Non-pigmented ciliary epithelial cell (primary cell): ENCODE data around the gene LRRK2.
"Not testable (repeated sequence)": the region's sequence is repeated elsewhere in the genome, so short reads cannot be mapped to it uniquely, and the experiment has no call there.

Source experiments
- DNase-seq: peaks from one replicate; pipeline ENCODE4 v3.0.0-alpha.2; 2010; ENCODE audit warnings: low read depth

The LRRK2 gene

DNA sequence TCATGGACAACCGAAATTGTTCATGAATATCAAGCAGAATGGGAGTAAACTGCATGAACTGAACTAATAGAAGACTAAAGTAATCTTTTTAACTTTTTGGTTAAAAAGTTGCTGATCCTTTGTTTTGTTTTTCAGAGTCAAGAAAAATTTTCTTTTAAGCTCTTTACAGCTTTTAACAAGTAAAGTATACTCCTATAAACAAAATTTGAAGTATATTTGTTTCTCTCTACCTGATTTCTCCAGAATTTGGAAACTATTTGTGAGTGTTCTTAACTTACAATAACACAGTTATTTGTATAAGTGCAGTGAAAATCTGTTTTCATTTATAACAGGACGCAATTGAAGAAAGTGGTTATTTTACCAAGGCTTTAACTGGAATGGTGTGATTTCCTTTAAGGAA is 12.2 kb upstream of the LRRK2 start:
- no peak for DNase-seq

DNA sequence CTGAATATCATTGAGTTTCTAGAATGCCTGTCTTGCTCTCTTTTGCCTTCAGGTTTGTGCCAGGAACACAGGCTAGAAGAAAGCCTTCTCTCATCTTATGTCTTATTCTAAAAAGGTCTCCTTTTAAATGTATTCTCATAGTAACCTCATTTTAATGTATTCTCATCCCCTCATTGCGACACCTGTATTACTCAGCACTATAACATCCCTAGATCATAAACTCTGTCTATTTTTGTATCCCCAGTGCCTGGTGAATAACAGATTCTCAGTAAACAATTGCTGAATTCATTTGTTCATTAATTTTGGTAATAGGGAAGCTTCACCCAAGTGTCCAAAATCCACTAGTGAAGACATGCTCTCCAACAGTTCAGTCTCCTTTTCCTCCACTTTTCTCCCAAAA is 8.8 kb upstream of the LRRK2 start:
- DNase-seq: no peak

DNA sequence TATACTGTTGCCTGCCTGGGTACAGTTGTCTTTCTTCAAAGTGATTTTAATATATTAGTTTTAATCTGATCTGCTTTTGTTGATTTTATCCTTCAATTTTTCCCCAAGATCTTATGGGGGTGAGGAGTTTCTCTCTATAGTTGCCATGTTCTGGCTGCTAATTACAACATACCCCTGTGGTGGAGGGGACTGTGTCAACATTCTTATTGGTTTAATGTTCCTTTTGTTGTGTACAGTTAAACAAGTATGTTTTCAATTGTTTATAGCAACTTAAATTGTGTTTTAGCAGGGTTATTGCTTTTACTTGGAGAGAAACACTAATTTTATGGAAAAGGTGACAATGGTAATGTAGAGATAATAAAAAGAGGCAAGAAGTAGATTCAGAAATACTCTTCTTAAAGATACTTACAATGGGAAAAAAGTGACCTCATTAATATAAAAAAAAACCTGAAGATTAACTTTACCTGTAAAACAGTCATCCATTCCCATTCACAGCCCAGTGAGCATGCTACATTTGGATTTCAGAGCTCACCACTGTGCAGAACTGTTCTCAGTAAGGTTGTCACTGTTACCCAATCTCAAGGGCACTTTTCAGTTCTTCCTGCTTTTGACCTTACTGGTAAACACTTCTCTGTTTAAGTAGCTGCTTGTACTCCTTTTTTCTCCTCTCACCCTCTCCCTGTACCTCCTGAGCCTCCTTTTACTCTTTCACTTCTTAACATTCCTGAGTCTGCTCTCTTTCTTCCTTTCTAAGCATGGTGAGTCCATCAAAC is 8.1 kb upstream of the LRRK2 start:
- no peak for DNase-seq

DNA sequence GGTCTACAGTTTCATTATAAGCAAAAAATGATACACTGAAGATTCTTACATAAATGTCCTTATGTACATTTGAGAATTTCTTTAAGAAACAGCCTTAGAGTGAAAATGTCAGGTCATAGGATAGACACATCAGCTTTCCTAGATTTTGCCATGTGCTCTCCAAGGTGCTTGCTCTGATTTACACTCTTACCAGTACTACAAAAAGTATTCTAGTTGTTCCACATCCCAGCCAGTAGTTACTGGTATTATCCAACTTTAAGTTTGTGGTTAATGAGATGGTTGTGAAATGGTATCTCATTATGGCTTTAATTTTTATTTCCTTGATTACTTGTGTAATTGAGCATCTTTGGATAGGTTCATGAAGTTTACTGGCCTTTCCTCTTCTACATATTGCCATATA is 5.0 kb upstream of the LRRK2 start:
- no peak for DNase-seq

DNA sequence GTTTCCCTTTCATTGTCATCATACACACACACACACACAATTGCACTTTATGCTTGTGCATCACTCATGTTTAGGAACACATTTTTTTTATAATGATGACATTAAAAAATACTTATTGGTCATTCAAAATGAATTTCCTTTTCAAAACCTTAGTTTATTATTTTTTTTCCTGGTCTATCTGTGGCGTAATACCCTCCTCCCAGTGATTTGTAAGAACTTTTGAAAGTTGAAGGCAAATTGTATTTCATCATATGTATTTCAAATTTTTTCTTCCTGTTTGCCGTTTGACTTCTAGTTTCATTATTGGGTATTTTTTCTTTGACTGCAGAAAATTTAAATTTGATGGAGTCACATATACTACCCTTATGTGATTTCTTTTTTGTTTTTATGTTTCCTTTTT is 2.5 kb upstream of the LRRK2 start:
- no peak for DNase-seq

DNA sequence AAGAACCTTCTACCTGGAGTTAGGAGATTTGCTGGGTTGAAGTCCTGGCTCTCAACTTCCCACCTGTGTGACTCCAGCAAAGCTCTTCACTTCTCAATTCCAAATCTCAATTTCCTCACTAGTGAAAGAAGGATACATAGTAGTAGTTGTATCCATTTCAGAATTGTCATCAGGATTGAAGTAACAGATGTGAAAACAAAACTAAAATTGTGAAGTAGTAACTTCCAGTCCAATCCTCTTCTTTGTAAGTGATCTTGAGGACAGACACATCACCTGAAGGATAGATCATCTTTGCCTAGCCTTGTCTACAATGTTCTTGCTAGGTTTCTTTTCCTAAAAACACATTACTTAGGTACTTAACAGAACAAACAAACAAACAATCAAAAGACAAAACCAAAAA is 1.2 kb upstream of the LRRK2 start:
- no peak for DNase-seq

DNA sequence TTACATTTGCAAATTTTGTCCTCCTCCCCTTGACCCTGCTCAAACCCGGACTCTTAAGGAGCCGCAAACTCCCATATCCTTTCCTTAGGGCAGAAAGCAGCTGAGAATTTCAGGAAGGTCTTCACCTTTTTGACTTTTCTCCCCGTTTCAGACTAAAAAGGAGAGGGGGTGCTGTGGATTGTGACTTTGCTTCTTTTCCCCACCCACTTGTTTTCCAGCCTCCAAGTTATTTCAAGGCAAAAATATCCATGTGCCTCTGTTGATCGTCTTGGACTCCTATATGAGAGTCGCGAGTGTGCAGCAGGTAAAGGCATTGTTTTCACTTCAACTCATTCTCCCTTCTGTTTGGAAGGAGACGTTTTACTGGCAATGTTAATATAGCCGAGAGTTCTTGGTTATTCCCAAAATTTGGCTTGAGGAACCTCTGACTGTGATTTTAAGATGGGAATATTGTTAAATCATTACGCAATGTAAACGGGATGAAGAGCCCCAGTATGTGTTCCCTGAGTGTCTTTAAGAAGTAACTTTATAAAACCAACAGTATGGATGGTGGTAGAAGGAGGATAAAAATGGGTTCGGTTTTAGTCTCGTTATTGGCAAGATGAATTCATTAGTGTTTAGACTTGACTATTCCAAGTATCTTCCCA is 663 bp downstream of the LRRK2 start:
- no peak for DNase-seq

DNA sequence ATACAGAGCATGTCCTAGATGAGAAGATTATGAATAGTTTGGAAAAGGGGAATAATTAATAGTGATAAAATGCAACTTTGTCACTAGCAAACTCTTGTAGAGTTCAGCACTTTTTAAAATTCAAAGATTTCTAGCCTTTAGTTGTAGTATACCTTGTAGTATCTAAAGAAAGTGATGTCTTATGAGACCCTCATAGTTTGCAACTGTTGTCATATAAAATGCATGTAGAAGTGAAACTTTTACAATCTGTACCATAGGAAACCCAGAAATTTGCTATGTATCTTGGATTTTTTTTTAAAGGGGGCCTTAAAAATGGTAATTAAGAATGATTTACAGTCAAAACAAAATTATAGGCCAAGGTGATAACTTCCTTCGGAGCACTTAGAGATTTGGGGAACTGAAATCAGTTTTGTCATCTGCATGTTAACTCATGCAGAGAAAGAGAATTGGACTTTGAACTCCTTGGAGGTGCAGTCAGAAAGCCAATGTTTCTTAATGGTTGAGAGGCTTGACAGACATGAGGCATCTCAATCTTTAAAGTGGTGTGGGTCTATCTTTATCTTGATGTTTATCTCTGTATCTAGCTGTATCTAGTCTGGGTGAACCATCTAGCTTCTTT is 1.3 kb downstream of the LRRK2 start:
- no peak for DNase-seq

DNA sequence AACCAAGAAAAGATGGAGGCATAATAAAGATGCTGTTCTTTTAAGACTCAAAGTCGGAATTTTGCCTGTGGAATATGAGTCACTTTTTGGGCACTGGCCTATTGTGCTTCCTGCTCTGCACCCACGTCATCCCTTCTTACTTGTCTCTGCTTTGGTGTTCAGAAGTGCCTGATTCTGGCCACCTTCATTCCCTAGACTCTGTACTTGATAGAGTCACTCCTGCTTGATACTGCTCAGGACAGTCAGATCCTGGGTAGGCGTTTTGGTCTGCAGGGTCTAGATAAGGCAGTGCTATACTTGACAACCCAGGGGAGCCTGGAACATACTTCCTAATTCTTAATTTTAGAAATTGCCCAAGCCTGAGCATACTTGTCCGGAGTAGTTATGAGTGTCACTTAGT is 1.9 kb downstream of the LRRK2 start:
- DNase-seq: peak; percentile 55

DNA sequence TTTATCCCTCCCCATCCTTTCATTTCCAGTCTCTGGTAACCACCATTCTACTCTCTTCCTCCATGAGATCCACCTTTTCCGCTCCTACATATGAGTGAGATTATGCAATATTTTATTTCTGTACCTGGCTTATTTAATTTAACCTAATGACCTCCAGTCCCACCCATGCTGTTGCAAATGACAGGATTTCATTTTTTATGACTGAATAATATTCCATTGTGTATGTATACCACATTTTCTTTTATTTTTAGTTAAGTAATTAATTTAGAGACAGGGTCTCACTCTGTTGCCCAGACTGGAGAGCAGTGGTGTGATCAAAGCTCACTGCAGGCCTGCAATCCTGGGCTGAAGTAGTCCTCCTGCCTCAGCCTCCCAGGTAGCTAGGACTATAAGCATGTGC is 2.6 kb downstream of the LRRK2 start:
- DNase-seq: no peak

DNA sequence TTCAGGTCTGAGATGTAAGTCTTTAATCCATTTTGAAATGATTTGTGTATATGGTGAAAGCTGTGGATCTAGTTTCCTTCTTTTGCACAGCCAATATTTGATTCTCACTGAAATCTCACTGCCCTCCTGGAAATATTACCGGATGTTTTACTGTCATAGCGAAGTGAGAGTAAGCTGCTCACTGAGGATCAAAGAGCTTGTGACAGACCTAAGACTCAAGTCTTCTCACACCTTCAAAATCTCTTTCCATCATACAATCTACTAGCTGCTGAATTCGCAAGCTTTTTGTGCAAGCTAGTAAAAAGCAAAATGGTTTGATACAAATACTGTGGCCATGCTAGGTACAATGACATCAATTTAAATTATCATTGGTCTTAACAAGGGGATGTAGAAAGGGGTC is 3.9 kb downstream of the LRRK2 start:
- no peak for DNase-seq

DNA sequence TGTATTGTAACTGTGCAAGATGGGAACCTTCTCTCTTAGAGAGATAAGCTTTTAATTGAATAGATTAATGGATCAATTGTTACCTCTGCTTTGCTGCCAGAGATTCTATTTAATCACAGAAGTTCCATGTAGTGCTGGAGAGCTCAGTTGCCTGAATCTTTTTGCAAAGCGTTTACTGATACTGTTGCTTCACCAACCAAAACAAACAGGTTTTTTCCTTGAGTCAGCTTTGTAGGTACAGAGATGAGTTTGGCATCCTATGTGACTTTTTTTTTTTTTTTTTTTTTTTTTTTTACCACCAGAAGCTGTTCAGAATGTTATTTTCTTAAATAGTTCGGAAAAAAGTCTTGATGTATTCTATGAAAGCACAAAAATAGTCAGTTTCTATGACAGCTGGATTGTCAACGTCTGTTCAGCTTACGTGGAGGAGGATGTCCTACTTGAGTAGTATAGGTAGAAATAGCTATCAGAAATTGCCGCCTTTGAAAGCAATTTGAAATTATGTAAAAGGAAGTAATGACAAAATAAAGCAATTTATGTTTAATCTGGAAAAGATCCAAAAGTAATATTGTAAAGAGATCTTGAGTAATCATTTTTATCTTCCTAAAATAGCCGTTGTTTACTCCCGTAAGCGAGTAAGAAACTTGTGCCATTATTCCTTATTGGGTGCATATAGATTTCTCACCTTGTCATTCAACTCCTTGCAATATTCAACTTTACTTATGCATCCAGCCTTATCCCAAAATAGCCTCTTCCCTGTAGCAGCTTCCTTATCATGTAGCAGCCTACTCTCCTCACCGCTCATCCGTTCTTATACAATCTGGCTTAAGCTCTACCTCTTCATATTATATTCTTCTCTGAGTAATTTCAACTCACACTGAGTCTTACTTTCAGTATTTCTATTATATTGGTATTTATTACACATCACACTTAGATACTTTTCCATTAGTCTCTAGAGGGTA is 5.2 kb downstream of the LRRK2 start:
- no peak for DNase-seq

DNA sequence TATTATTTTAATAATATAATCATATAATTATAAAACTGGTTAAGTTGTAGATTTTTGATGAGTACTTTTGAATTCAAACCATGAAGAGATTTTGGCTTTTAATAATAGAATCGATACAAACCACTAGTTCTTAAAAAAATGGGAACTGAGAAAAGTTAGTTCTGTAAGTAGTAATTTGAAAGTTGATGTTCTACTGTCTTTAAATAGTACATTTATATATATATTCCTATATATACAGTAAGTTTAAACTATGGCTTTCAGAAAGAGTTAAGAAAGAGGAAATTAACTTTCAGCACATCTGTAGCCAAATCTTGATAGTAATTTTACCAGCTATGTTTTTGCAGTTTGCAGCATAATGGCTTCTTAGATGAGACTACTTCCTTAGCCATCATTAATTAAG is 7.8 kb downstream of the LRRK2 start:
- no peak for DNase-seq

DNA sequence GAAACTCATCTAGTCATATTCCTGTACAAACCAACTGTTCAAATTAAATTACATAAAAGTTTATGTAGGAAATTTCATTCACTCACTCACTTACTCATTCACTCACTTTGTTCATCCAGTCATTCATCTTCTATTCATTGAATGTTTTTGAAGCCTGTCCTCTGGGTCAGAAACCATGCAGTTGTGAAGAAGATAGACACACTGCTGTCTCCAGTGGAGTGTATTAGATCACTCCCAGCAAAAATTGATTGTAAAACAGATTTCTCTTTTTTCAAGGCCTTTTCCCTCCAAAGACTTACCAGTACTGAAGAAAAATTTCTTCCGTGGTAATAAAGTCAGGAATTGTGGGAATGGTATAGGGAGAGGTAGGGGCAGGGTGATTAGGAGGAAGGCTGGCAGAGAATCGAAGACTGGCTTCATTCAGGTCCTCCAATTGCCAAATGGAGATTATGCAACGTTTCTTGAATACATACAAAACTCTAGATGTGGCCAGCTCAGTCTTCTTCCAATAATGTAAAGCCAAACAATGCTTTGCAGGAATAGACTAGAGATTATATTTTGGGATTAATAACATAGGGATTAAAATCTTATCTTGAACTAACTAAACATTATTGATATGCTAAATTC is 9.1 kb downstream of the LRRK2 start:
- no peak for DNase-seq

DNA sequence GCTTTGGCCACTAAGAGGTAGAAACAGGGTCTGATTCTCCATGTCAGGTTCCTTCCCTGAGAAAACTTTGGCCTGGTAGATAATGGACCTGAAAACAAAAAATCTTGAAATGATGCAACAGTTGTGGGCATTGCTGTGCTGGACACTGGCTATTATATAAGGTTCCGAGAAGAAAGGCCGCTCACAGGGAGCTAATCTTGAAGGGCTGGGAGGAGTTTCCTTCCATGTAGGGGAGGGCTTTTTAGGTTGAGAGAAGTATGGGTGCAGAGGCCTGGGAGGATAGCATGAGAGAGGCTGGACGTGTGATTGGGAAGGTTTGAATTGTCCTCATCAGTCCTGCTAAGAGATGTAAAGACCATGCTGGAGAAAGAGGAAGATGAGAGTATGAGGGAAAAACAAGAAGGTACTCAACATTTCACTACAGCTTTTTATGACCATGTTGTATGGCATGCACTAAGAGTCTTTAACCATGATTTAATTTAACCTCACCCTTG is 11.6 kb downstream of the LRRK2 start:
- DNase-seq: no peak

DNA sequence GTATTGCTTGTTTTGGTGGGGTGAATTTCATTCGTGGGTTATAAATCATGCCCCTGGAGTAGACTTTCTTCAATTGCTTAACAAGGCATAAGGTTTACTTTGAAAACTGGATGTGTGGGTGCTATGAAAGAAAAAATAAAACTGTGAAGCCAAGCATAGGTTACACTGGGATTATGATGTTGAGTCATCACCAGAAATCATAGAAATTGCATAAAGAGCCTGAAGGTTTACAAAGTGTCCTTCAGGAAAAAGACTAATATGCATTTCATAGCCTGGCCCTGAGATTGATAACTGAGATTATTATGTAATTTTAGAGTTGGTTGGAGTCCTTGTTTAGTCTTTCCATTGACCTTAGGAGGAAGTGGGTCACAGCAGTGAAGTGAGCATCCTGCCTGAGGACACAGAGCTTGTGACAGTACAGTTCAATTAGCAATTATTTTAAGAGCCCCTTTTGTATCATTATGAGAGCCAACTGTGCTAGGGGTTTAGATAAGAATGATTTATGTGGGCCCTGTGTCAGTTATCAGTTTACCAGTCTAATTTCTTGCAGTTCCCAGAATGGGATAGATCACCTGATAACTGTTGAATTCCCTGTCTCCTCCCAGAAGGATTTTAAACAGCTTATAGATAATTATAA is 13.6 kb downstream of the LRRK2 start:
- no peak for DNase-seq

DNA sequence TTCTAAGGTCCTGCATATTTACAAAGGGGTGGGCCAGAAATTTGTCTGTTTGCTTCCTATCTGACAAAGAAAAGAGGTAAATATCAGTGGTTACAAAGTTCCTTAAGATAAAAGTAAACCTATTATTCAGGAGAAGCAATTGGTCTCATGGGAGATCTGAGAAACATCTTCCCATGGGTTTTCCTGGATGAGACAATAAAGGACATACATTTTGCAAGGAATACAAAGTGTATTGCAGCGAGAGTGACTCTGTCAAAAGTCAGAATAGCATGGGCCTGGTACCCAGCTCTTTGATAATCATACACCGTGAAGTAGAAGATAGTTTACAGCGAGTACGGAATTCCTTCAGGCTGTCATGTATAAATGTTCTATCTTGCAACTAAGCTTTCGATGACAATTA is 14.2 kb downstream of the LRRK2 start:
- DNase-seq: no peak

DNA sequence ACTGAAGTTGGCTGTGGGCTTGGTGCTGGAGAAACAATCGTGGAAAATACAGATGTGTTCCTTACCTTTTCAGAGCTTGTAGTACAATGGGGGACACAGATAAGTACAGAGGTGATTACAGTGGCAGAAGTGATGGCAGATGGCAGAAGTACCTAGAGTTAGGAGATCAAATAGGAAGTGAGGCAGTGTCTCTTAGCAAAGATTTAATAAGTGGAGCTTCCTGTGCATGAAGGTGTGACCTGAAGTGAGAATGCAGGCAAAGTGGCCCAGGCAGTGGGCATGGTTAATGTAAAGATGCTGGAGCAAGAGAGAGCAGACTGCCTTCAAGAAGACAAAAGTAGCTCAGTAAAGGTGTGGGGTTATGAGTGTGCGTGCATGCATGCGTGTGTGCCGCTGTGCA is 16.0 kb downstream of the LRRK2 start:
- no peak for DNase-seq

DNA sequence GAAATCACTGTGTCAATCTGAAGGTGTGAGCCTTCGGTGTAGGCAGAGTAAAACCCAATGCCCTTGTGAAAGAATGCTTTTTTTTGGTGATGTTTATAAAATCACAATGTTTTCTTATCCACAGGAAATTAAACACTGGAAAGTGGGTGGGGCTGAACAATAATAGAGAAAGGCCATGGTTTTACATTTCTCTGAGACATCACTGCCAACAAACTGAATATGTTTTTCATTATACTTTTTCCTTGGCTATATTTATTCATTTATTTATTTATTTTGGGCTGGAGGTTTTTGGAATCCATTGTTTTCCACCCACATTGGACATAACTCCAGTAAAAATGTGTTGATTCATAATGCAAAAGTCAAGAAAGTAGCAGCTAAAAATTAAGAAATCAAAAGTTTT is 16.9 kb downstream of the LRRK2 start:
- DNase-seq: no peak

DNA sequence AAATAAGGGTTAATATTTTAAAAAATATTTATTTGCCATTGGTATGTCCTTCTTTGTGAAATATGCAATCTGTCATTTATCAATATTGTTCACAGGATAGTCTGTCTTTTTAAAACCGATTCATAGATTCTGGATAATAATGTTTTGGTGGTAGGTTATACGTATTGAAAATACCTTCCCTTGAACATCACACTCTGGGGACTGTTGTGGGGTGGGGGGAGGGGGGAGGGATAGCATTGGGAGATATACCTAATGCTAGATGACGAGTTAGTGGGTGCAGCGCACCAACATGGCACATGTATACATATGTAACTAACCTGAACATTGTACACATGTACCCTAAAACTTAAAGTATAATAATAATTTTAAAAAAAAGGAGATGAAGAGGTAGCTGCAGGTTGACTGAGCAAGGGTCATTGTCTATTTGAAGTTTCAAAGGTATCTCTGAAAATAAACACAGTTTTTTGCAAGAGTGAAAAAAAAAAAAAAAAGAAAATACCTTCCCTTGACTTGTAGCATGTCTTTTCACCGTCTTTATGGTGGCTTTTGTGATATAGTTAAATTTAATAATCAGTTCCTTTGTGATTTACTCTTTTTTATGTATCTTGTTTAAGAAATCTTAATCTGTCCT is 19.8 kb downstream of the LRRK2 start:
- DNase-seq: not testable (repeated sequence)

DNA sequence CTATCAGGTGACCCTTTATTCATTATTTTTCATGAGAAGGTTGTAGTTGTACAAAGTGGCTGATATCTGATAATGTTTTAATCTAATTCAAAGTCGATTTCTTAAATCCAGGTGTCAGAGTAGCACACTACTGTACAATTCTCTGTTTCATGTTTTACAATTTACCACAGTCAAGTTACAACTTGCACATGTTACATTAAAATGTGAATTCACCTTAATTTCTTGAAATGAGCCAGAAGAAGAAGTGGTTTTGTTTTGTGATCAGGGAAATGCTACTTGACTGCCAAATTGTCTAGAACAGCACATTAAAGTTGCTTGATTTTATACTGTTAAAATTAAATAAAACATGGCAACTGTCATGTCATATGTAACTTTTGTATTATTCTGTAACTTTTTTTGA is 23.2 kb downstream of the LRRK2 start:
- no peak for DNase-seq
